IMR-90 (cell line): ENCODE measurements around the gene ZMYND11. TPM values are rescaled to one million over a fixed set of nuclear protein-coding genes. Genes with fewer than 3 reads are reported as not detected.

Source experiments
- ATAC-seq: fragments of 200-7000 bp; cut with Tn5 transposase; 2 replicates; pipeline ENCODE4 v1.9.1; 2020; ENCODE audit warnings: low read depth, mild to moderate bottlenecking, moderate library complexity
- BruUV-seq: library from RNA; stranded (reverse); fragments of 400-500 nt; replicated peaks from 2 replicates; lab custom pipeline; 2021; lab: Mats Ljungman, UMichigan
- CTCF ChIA-PET: fragments of 300-600 bp; formaldehyde crosslinking; extraction: SDS; loops from one replicate; lab custom pipeline; 2021; ENCODE audit warnings: antibody characterized with exemption; lab: Yijun Ruan, JAX
- POLR2A ChIA-PET: fragments of 300-600 bp; sonication (Branson Sonifier 250); formaldehyde crosslinking; loops from one replicate; lab custom pipeline; 2022; ENCODE audit warnings: antibody characterized with exemption; ENCODE audit not compliant: unreplicated experiment; lab: Charles Lee
- DNase-seq: peaks from one replicate; pipeline ENCODE4 v3.0.0; 2013
- H2AFZ ChIP-seq: replicated peaks from 2 replicates; pipeline ENCODE3; 2013; ENCODE audit warnings: low read length, mild to moderate bottlenecking; ENCODE audit not compliant: poor library complexity
- H2AK5ac ChIP-seq: 2 replicates; pipeline ENCODE4 v1.6.1; 2013; ENCODE audit warnings: low read depth, low read length, inconsistent platforms
- H2AK9ac ChIP-seq: replicated peaks from 2 replicates; pipeline ENCODE3; 2013; ENCODE audit warnings: mild to moderate bottlenecking, low read depth, low read length, moderate library complexity; ENCODE audit not compliant: poor library complexity
- H2BK120ac ChIP-seq: 2 replicates; pipeline ENCODE4 v1.6.1; 2013; ENCODE audit warnings: low read depth, low read length, inconsistent platforms
- H2BK15ac ChIP-seq: 3 replicates; pipeline ENCODE4 v1.6.1; 2013; ENCODE audit warnings: low read depth, low read length, inconsistent platforms
- H2BK20ac ChIP-seq: 2 replicates; pipeline ENCODE4 v1.6.1; 2013; ENCODE audit warnings: low read depth, mild to moderate bottlenecking, inconsistent platforms, low read length, moderate library complexity
- H2BK5ac ChIP-seq: 2 replicates; pipeline ENCODE4 v1.6.1; 2013; ENCODE audit warnings: mild to moderate bottlenecking, low read depth, low read length, inconsistent platforms; ENCODE audit not compliant: poor library complexity, severe bottlenecking
- H3K14ac ChIP-seq: replicated peaks from 2 replicates; pipeline ENCODE4 v1.6.1; 2013; ENCODE audit warnings: low read depth, low read length, inconsistent platforms
- H3K18ac ChIP-seq: 2 replicates; pipeline ENCODE4 v1.6.1; 2013; ENCODE audit warnings: low read depth, low read length, control low read depth
- H3K23ac ChIP-seq: 2 replicates; pipeline ENCODE4 v1.6.1; 2013; ENCODE audit warnings: low read depth, low read length, inconsistent platforms
- H3K27ac ChIP-seq: 2 replicates; pipeline ENCODE4 v1.5.1; 2013; ENCODE audit warnings: mild to moderate bottlenecking, control low read depth, low read length; ENCODE audit not compliant: insufficient read depth
- H3K27me3 ChIP-seq: 2 replicates; pipeline ENCODE4 v1.6.1; 2013; ENCODE audit warnings: low read length; ENCODE audit not compliant: control insufficient read depth, insufficient read depth
- H3K36me3 ChIP-seq: 2 replicates; pipeline ENCODE4 v1.6.1; 2013; ENCODE audit warnings: low read length, mixed read lengths; ENCODE audit not compliant: control insufficient read depth, insufficient read depth
- H3K4ac ChIP-seq: 2 replicates; pipeline ENCODE4 v1.6.1; 2013; ENCODE audit warnings: low read depth, low read length, inconsistent platforms
- H3K4me1 ChIP-seq: 2 replicates; pipeline ENCODE4 v1.6.1; 2013; ENCODE audit warnings: low read length, mixed read lengths; ENCODE audit not compliant: control insufficient read depth, insufficient read depth
- H3K4me2 ChIP-seq: 2 replicates; pipeline ENCODE4 v1.6.1; 2013; ENCODE audit warnings: low read depth, mild to moderate bottlenecking, control low read depth, low read length, moderate library complexity
- H3K4me3 ChIP-seq: 2 replicates; pipeline ENCODE4 v1.5.1; 2013; ENCODE audit warnings: low read depth, mild to moderate bottlenecking, control low read depth, low read length, moderate library complexity; ENCODE audit not compliant: insufficient read depth
- H3K56ac ChIP-seq: 2 replicates; pipeline ENCODE4 v1.6.1; 2013; ENCODE audit warnings: low read length, inconsistent platforms; ENCODE audit not compliant: insufficient read depth; ENCODE audit errors: extremely low read depth
- H3K79me1 ChIP-seq, 2 experiments: 2 replicates each; pipeline ENCODE4 v1.6.1; 2013; ENCODE audit warnings: low read length in 2 of 2, inconsistent platforms in 1 of 2, low read depth in 1 of 2
- H3K9ac ChIP-seq: 2 replicates; pipeline ENCODE4 v1.6.1; 2013; ENCODE audit warnings: low read depth, low read length, control low read depth
- H3K9me1 ChIP-seq: 2 replicates; pipeline ENCODE4 v1.6.1; 2013; ENCODE audit warnings: low read length, inconsistent platforms; ENCODE audit not compliant: insufficient read depth
- H3K9me3 ChIP-seq: 2 replicates; pipeline ENCODE4 v1.6.1; 2013; ENCODE audit warnings: low read length; ENCODE audit not compliant: control insufficient read depth, insufficient read depth
- H4K20me1 ChIP-seq: 2 replicates; pipeline ENCODE4 v1.6.1; 2013; ENCODE audit warnings: low read length, inconsistent platforms; ENCODE audit not compliant: insufficient read depth
- H4K5ac ChIP-seq: 2 replicates; pipeline ENCODE4 v1.6.1; 2013; ENCODE audit warnings: mild to moderate bottlenecking, low read depth, low read length, control low read depth
- H4K8ac ChIP-seq, 2 experiments: 2 replicates each; pipeline ENCODE4 v1.6.1; 2013; ENCODE audit warnings: low read depth in 2 of 2, low read length in 2 of 2, control low read depth in 1 of 2, inconsistent platforms in 1 of 2
- H4K91ac ChIP-seq: 2 replicates; pipeline ENCODE4 v1.6.1; 2013; ENCODE audit warnings: low read depth, low read length, inconsistent platforms; ENCODE audit not compliant: insufficient read depth
- CEBPB ChIP-seq: IDR thresholded peaks from 2 replicates; pipeline ENCODE4 v1.6.1; 2012; ENCODE audit warnings: low read depth, low read length, improper control_type of control experiment
- CTCF ChIP-seq: conservative IDR thresholded peaks from 2 replicates; pipeline ENCODE4 v1.5.1; 2012; ENCODE audit warnings: mild to moderate bottlenecking, low read depth, low read length, improper control_type of control experiment
- MAFK ChIP-seq: IDR thresholded peaks from 2 replicates; pipeline ENCODE4 v1.6.1; 2012; ENCODE audit warnings: low read depth, low read length, improper control_type of control experiment
- MAZ ChIP-seq: IDR thresholded peaks from 2 replicates; pipeline ENCODE4 v1.6.1; 2012; ENCODE audit warnings: low read depth, mild to moderate bottlenecking, low read length, improper control_type of control experiment, moderate library complexity, borderline replicate concordance
- RAD21 ChIP-seq: IDR thresholded peaks from 2 replicates; pipeline ENCODE4 v1.6.1; 2012; ENCODE audit warnings: low read length, improper control_type of control experiment
- RCOR1 ChIP-seq: IDR thresholded peaks from 2 replicates; pipeline ENCODE4 v1.6.1; 2012; ENCODE audit warnings: mild to moderate bottlenecking, low read length, improper control_type of control experiment; ENCODE audit not compliant: insufficient replicate concordance
- RFX5 ChIP-seq: IDR thresholded peaks from 2 replicates; pipeline ENCODE4 v1.8.0; 2012; ENCODE audit warnings: low read depth, mild to moderate bottlenecking, low read length, moderate library complexity
- USF2 ChIP-seq: fragments of 150-350 bp; IDR thresholded peaks from 2 replicates; pipeline ENCODE4 v1.6.1; 2017; ENCODE audit warnings: mild to moderate bottlenecking, antibody characterized with exemption, low read length, low read depth
- WGBS, 2 experiments: methylation state at CpG; one replicate each; pipeline versions ENCODE4 v1.1.5 to v1.1.7; 2013; ENCODE audit warnings: missing lambda C conversion rate in 2 of 2; ENCODE audit not compliant: insufficient read length in 1 of 2; ENCODE audit errors: extremely low coverage in 2 of 2; 5-methylcytosine and 5-hydroxymethylcytosine counted together
- dilution Hi-C: fragments of 300-500 bp; cut with HindIII; formaldehyde crosslinking; loops from one replicate; pipeline ENCODE4 v1.14.3; 2018; ENCODE audit warnings: low sequenced_read_pairs; ENCODE audit not compliant: unreplicated experiment
- in situ Hi-C: fragments of 300-500 bp; cut with MboI; formaldehyde crosslinking; loops from 3 replicates; pipeline ENCODE4 v1.14.3; 2019; ENCODE audit warnings: low sequenced_read_pairs, inconsistent platforms, mixed read lengths
- intact Hi-C: fragments of 100-400 bp; cut with micrococcal nuclease; formaldehyde crosslinking; loops from 2 replicates; pipeline ENCODE4 v1.10.0; 2022
- polyA plus RNA-seq, 3 experiments: library from polyadenylated mRNA; depleted of rRNA; stranded (reverse); fragments of >200 nt; gene quantifications; 2 replicates each; pipeline ENCODE4 v1.2.3, GENCODE V29; 2012; ENCODE audit warnings: low replicate concordance in 1 of 3
- total RNA-seq: library from RNA; depleted of rRNA; stranded (reverse); fragments of >200 nt; gene quantifications from 2 replicates; pipeline ENCODE4 v1.2.3, GENCODE V29; 2012

Gene ZMYND11
- total and polyA plus RNA-seq, 2 of the 4 experiments (the other 2 are of a cell fraction): 39.5 to 72.2 TPM

- 0 out of 2 replicates have a peak overlapping the region, but pooled peaks have one; percentile 37 for H3K14ac ChIP-seq
- H3K79me1 ChIP-seq: peaks cover 14 to 53% of the 10 kb centered on the region in 2 experiments
- no peak for TF ChIP-seq RAD21
- TF ChIP-seq RFX5: no peak
- TF ChIP-seq RCOR1: no peak
- no peak for TF ChIP-seq CEBPB
- TF ChIP-seq MAZ: no peak
- no peak for TF ChIP-seq MAFK
- TF ChIP-seq CTCF: peak; percentile 37; the same call in 1 of the 2 replicates
- no peak for TF ChIP-seq USF2
- dilution Hi-C loops (no loop called here), intact Hi-C loops (no loop called here), in situ Hi-C loops (no loop called here)
- no peak overlapping the region for H2BK5ac ChIP-seq
- no peak overlapping the region for H2AFZ ChIP-seq
- H3K4ac ChIP-seq: no peak overlapping the region
- H4K20me1 ChIP-seq: peaks cover 54% of the 10 kb centered on the region
- WGBS, 2 experiments: no CpG with 5 or more reads among the region's 1 CpG
- H4K8ac ChIP-seq: no peak overlapping the region
- H2BK15ac ChIP-seq: no peak overlapping the region
- no peak overlapping the region for H3K9ac ChIP-seq
- peak overlapping the region; percentile 99 for H3K23ac ChIP-seq
- H4K5ac ChIP-seq: no peak overlapping the region
- H3K36me3 ChIP-seq: no peaks in the 10 kb centered on the region
- H3K18ac ChIP-seq: no peak overlapping the region
- peaks cover 14% of the 10 kb centered on the region for H3K4me1 ChIP-seq
- POLR2A ChIA-PET: no interaction called here
- H3K56ac ChIP-seq: no peak overlapping the region
- H3K4me3 ChIP-seq: no peak overlapping the region
- no peak overlapping the region for H2BK120ac ChIP-seq
- no peak overlapping the region for H2AK9ac ChIP-seq
- CTCF ChIA-PET: no interaction called here
- BruUV-seq: no TSS peak
- H2AK5ac ChIP-seq: peak overlapping the region; percentile 43; the same call in 1 of the 2 replicates
- H3K9me1 ChIP-seq: peaks cover 12% of the 10 kb centered on the region
- no peak overlapping the region for H2BK20ac ChIP-seq
- no peaks in the 10 kb centered on the region for H3K9me3 ChIP-seq
- DNase-seq: peak; percentile 7
- no peak overlapping the region for H4K91ac ChIP-seq
- peak overlapping the region; percentile 81 for H3K4me2 ChIP-seq
- no peaks in the 10 kb centered on the region for H3K27me3 ChIP-seq
- H3K27ac ChIP-seq: no peak overlapping the region
- no peak for ATAC-seq
Observed at GRCh38 chr10:137031-137430, 1.8 kb downstream of the ZMYND11 start.
